ENCODE measurements around the gene UBL4B.

- TF ChIP-seq POLR2A (IDR thresholded peaks at IDR 0.05; ENCODE audit: low read depth, low read length) (no peak), TAF1 (IDR thresholded peaks at IDR 0.05; ENCODE audit: borderline replicate concordance, low read depth, low read length) (no peak)
Observed at GRCh38 chr1:110070671-110071242, 41.5 kb upstream of the UBL4B start, which contains the start of gene ALX3.
